ENCODE data around the gene EIF4EBP2. TPM values are rescaled to one million over a fixed set of nuclear protein-coding genes. Genes with fewer than 3 reads are reported as not detected.

Gene EIF4EBP2
- total RNA-seq, 1 experiment from 2014 or later = 14.3 TPM

DNA sequence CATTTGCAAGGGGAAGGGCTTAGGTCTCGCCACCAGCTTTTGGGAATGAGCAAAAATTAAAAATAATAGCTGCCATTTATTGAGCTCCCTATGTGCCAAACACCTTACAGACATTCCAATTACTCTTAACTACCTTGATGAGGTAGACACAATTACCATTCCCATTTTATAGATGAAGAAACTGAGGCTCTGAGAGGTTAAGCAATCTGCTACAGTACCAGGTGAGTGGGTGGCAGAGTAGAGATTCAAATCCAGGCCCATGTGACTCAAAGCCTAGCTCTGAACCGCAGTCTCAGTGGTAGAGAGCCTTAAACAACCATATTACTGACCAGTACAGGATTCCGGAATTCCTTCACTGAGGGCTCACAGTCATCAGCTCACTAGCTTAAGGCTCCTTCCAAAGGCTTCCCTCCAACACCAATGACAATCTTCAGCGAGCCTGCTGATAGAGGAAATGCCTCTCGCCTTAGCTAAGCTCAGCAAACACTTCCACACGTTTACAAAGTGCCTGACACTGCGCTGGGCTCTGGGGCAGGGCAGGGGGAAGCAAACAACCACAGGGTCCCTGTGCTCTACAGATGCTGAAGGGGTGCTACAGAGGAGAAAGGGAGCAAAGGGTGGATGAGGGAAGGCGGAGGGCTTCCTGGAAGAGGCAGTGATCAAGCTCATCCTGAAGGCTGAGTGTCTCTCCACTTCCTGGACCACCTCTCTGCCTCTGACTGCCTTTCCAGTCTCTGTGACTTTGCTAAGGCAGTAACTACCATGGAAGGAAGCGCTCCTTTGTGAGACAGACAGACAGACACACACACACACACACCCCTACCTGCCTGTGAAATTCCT, 28.9 kb upstream of the EIF4EBP2 start:
- no peak for DNase-seq (ENCODE audit: low read depth, low spot score)
- in situ Hi-C loops (cut with HindIII; ENCODE audit: low pct_unique_long_range_greater_than_20kb, low sequenced_read_pairs) = no loop called here

DNA sequence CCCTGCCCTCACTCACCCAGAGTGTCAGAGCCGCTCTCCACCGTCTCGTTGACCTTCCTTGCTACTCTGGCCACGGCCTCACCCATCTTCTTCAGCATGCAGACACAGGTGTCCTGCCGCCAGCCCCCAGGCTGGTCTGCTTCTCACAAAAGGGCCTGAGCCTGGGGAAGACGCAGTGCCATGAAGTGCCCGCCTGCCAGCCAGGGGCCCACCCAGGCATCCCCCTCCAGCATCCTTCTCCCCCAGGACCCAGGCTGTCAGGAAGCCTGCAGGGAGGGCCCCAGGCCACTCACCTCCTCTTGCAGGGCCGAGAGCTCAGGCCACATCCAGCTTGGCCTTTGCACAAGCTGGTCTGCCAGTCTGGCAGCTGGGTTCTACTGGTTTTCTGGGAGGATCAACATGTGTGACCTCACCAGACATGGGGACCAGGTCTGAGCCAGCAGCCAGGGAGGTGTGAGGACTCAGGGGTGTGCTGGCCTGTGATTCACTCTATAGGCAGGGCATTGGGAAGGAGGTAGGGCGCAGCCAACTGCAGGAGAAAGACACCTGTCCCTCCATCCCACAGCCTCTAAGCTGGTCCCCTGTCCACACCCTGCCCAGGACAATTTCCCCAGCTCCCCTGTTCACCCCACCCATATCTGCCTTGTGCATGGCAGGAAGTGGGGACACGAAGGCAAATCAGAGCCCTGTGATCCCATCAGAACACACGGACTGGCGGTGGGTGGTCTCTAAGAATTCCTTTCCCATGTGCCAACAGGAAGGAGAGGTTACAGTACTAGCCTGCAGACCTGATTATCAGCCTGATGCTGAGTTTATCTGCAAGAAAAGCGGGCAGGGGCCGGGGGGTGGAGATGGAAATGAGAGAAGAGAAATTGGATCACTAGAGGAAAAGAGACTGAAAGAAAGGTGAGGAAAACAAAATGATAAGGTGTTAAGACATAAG, 27.2 kb upstream of the EIF4EBP2 start:
- DNase-seq (ENCODE audit: low read depth, low spot score) = no peak
- in situ Hi-C loops (cut with HindIII; ENCODE audit: low pct_unique_long_range_greater_than_20kb, low sequenced_read_pairs) = no loop called here

DNA sequence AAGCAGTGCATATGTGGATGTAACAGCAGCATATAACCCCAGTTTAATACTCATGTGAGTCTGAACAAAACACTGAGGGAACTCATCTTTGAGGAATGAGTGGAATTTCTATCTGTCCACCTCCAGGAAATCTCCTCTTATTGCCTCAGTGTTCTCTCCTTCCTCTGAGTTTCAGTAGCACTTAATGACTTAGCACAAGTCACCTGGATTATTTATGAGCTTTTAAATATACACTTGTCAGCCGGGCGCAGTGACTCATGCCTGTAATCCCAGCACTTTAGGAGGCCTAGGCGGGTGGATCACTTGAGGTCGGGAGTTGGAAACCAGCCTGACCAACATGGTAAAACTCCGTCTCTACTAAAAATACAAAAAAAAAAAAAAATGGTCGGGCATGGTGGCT, 25.8 kb upstream of the EIF4EBP2 start:
- no peak for DNase-seq (ENCODE audit: low read depth, low spot score)
- in situ Hi-C loops (cut with HindIII; ENCODE audit: low pct_unique_long_range_greater_than_20kb, low sequenced_read_pairs) = no loop called here

DNA sequence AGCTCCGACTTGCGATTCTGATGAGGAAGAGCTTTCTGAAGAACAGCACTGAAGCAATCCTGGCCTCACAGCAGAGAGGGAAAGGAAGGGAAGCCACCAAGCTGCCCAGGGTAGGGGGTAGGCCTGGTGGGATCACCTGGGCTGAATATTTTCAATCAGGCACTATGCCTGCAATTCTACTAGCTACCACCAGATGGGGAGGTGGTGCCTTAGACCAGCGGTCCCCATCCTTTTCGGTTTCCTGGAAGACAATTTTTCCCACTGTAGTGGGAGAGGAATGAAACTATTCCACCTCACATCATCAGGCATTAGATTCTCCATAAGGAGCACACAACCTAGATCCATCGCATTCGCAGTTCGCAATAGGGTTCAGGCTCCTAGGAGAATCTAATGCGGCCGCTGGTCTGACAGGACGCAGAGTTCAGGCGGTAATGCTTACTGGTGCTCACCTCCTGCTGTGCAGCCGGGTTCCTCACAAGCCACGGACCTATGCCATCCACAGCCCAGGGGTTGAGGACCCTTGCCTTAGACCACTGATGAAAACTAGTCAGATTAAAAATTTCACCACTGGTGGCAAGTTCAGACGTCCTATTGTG, 24.3 kb upstream of the EIF4EBP2 start:
- peak; percentile 30 for DNase-seq (ENCODE audit: low read depth, low spot score)
- in situ Hi-C loops (cut with HindIII; ENCODE audit: low pct_unique_long_range_greater_than_20kb, low sequenced_read_pairs) = no loop called here

DNA sequence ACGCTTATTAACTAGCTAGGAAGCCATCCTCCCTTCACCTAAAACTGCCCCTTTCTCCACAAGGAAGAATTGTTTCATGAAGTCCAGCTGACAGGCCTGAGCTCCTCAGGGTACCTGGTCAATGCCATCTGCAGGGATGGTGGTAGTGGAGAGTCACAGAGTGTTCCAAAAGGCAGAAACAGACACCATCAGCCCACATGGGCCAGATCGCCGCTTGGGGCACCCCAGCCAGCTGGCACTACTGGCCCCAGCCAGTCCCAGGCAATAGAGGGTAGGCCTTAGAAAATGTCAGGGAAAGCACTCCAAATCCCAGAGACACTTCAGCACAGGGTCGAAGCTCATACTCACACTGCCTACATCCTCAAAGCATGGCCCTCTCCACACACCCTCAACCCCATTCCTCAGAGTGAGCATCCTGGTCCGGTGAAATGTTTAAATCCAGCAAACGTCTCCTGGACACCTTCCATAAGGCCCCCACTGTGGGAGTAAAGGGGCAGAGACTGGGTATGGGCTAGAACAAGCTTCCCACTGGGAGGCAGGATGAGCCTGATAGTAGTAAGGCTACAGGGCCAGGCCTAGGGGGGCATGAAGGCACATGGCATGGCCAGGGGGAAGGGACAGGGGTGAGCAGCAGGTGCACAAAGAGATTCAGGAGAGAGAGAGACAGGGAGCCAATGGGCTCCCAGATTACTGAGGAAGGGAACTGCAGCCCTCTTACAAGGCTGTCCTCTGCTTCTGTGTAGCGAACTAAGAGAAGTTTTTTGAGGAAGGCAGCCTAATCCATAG, 23.4 kb upstream of the EIF4EBP2 start:
- in situ Hi-C loops (cut with HindIII; ENCODE audit: low pct_unique_long_range_greater_than_20kb, low sequenced_read_pairs) = no loop called here
- DNase-seq (ENCODE audit: low read depth, low spot score) = no peak

DNA sequence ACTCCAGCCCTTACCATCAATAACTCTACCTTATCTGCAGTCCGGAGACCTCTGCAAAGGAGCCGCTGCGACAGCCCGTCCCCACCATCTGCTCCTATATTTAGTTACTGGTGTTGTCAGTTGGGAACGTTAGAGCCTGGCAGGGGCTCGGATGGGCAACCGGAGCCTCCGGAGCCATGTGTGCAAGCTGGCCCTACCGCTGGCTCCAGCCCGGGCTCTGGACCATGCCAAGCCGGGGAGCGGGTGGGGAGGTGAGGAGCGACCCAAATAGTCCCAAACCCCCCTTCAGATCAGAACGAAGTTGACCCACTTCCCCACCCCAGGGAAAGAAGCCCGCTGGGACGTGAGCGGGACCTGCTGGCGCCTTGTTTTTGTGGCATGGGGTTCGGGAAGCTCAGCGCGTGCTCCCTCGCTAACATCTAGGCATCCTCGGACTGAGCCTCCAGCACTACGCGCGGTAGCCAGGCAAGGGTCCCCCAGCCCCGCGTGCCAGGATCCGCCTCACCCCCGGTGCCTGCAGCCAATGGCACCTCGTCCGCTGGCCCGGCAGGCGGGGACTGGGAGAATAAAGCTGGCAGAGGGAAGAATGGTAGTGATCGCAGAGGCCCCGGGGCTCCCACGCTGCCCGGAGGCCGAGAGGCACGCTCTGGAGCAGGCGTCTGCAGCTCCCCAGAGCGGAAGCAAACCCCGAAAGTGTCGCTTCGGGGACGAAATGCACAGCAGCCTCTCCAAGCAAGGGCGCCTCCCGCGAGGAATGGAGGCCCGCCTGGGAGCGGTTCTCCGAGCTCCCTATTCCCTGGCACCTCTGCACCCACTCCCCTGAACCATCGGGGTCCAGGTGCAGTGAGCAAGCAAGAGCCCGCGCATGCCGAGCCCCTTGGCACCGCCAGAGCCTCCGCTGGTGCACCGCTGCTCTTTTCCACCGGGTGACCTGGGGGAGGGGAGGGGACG, 22.2 kb upstream of the EIF4EBP2 start:
- DNase-seq (ENCODE audit: low read depth, low spot score) = no peak
- in situ Hi-C loops (cut with HindIII; ENCODE audit: low pct_unique_long_range_greater_than_20kb, low sequenced_read_pairs) = no loop called here

DNA sequence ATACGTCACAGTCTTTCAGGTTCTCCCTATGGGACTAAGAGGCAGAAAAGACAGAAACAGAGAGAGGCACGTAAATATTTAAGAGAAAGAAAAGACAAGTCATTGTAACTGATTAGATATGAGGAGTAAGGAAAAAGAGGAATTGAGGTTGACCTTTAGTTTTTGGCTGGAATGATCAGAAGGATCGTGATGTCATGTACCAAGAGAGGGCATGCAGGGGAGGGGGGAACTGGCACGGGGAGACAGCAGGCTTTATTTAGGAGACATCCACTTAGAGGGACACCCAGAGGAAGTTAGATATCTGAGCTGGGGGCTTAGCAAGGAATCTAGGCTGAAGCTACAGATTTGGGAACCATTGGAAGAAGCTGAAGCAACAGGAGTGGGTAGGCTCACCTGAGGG, 12.3 kb upstream of the EIF4EBP2 start:
- no peak for DNase-seq (ENCODE audit: low read depth, low spot score)
- in situ Hi-C loops (cut with HindIII; ENCODE audit: low pct_unique_long_range_greater_than_20kb, low sequenced_read_pairs) = no loop called here

DNA sequence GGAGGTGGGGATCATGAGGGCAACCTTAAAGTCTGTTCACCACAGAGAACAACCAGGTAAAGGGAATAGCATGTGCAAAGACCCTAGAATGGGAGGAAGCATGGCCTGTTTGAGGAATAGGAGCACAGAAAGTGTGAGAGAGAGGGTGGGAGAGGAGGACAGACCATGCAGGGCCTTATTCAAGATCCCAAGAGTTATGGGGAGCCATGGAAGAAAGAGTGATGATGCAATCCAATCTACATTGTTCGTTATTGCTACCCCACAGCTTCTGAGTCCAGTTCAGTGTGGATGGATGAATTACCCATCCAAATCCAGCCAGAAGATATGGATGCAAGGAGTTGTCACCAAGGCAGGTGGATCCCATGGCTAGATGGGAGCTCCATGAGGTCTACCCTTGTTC, 7.8 kb upstream of the EIF4EBP2 start:
- no peak for DNase-seq (ENCODE audit: low read depth, low spot score)
- in situ Hi-C loops (cut with HindIII; ENCODE audit: low pct_unique_long_range_greater_than_20kb, low sequenced_read_pairs) = no loop called here

DNA sequence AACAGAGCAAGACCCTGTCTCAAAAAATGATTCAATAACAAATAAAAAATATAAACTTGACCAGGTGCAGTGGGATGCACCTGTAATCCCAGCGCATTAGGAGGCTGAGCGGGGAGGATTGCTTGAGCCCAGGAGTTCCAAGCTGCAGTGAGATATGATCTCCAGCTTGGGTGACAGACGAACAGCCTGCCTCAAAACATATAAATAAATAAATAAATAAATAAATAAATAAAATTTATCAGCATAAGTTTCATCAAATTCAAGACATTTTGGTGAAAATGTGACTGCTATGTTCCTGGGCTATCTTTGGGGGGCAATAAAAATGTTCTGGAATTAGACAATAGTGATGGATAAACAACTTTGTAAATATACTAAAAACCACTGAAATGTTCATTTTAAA, 4.8 kb upstream of the EIF4EBP2 start:
- DNase-seq (ENCODE audit: low read depth, low spot score) = no peak
- in situ Hi-C loops (cut with HindIII; ENCODE audit: low pct_unique_long_range_greater_than_20kb, low sequenced_read_pairs) = no loop called here

DNA sequence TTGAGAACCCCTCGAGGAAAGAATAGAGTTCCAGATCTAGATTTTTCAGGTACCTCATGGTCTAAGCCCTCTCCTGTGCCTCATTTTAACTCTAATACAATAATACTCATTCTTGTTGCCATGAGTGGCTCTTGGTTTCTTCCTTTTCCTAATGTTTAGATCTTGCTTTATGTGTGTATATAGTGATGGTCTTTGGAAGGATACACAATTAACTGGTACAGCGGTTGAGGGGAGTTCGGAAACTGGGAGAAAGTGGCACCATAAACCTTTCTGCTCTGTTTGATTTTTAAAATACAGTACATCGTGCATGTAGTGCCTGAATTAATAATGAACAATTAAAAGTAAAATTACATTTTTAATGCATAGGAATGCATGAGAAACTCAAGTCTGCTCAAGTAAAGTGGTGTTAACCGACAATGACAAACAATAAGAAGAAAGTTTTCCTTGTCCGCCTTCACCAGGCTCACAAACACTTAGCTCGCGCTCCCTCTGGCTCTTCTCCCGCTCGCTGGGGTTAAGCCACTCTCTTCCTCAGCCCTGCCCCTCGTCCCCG, 386 bp upstream of the EIF4EBP2 start:
- in situ Hi-C loops (cut with HindIII; ENCODE audit: low pct_unique_long_range_greater_than_20kb, low sequenced_read_pairs) = no loop called here
- DNase-seq (ENCODE audit: low read depth, low spot score) = no peak

DNA sequence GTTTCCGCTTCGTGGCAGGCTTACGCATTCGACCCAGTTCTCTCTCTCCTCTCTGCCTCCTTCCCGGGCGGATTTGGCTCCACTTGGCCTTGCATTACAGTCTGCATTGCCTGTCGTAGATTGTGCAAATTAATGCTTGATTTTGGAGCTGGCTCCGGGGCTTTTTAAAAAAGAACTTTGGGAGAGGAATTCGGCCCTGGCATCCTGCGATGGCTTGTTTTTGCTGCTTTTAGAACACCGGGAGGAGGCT, 767 bp downstream of the EIF4EBP2 start:
- DNase-seq (ENCODE audit: low read depth, low spot score) = no peak
- in situ Hi-C loops (cut with HindIII; ENCODE audit: low pct_unique_long_range_greater_than_20kb, low sequenced_read_pairs) = no loop called here

DNA sequence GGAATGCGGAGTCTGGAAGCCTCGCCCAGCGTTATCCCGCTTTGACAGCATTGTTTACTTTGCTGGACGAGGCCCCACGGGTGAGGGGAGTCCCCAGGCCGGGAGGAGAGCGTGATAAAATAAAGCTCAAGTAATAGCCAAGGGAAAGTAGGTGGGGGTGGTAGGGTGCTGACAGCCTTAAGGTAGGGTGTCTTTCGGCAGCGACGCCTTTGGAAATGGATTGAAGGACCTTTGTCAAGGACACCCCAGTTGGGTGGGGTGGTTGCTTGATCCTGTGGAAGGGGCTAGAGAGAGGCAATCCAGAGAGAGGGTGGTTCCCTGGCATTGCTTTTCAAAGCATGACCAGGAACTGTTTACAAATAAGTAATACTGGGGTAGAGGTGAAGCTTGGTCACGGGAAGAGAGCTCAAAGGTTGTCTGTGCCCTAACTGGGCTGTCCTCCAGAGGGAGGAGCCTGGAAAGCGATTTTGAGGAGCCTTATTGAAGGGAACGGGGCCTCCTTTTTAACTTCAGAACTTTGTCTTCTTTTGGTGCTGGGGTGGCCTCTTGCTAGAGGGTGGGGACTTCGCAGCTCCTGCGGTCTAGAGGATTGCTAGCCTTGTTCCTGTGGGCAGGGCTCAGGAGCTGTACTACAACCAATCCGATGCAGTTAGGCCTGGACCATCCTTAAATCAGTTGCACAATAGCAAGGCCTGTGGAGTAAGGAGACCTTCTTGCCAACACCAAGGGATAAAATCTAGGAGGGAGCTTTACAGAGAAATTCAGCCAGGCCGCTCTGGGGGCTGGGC, 1.3 kb downstream of the EIF4EBP2 start:
- DNase-seq (ENCODE audit: low read depth, low spot score) = peak; percentile 75
- in situ Hi-C loops (cut with HindIII; ENCODE audit: low pct_unique_long_range_greater_than_20kb, low sequenced_read_pairs) = no loop called here

DNA sequence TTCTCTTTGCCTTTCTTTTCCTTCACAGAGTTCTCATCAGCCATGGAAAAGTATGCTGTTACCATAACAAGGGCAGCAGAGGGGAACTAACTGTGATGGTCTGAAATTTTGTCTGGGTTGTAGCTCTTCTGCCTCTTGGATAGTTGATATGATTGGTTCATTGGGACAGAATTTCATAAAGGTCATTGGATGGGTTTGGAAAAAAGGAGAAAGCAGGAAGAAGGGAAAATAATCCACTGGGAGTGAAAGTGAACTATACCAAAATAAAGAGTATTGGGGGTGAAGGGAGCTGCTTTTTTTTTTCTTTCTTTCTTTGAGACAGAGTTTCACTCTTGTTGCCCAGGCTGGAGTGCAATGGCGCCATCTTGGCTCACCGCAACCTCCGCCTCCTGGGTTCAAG, 5.8 kb downstream of the EIF4EBP2 start:
- in situ Hi-C loops (cut with HindIII; ENCODE audit: low pct_unique_long_range_greater_than_20kb, low sequenced_read_pairs) = no loop called here
- no peak for DNase-seq (ENCODE audit: low read depth, low spot score)

DNA sequence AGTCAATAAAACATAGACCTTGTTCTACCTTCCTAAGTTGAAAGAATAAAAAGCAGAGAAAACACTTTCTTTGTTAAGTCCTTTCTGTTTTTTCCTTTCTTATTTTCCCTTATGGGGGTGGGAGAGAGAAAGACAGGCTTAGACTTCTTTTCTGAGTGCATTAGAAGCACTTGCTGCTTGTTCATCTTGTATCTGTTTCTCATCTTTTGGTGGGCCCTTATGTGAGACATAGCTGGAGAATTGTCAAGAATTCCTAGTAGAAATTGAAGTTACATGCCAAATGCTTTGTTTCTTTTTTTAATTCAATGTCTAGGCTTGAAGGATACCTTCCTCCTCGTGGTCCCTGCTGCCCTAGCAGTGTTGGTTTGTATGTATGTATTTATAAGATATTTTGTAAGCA, 6.7 kb downstream of the EIF4EBP2 start:
- DNase-seq (ENCODE audit: low read depth, low spot score) = no peak
- in situ Hi-C loops (cut with HindIII; ENCODE audit: low pct_unique_long_range_greater_than_20kb, low sequenced_read_pairs) = no loop called here

DNA sequence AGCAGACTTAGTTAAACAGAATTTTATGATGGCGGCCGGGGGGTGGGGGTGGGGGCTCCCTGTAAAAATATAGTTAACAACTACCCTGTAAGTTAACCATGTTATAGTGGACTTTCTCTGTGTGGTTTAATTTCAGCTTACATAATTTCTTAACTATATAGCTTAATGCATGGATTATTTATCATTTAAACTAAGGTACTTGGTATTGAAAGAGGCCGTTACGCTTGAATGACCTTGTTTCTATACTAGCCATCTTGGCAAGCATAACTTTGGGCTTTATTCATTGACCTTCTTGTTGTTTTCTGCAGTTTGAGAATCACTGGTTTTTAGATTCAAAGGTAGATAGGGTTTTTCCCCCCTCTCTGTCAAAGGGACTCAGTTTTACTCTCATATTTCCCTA, 8.4 kb downstream of the EIF4EBP2 start:
- no peak for DNase-seq (ENCODE audit: low read depth, low spot score)
- in situ Hi-C loops (cut with HindIII; ENCODE audit: low pct_unique_long_range_greater_than_20kb, low sequenced_read_pairs) = no loop called here

DNA sequence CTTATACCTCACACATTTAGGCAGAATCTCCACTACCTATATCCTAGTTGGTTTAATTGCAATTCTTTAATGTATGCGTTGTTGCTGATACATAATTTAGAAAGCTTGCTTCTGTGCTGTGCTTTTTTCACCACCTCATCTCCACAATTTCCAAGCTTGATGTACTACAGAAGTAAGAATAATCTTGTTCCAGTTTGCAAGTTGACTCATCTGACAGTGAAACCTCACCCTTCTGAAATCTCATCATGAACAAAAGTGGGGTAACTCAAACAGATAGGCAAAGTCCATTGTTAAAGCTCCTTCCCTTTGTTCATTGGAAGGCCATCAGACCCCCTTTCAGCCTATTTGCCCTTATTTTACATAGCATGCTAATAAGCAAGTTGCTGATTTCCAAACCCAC, 13.6 kb downstream of the EIF4EBP2 start:
- in situ Hi-C loops (cut with HindIII; ENCODE audit: low pct_unique_long_range_greater_than_20kb, low sequenced_read_pairs) = no loop called here

More for the DNA sequence above, 13.6 kb downstream of the EIF4EBP2 start:
- DNase-seq (ENCODE audit: low read depth, low spot score) = no peak

Data from SK-MEL-5 (cell line).